ENCODE data around the gene GRK3.
"Not testable (repeated sequence)": the region's sequence is repeated elsewhere in the genome, so short reads cannot be mapped to it uniquely, and the experiment has no call there.

Gene GRK3

DNA sequence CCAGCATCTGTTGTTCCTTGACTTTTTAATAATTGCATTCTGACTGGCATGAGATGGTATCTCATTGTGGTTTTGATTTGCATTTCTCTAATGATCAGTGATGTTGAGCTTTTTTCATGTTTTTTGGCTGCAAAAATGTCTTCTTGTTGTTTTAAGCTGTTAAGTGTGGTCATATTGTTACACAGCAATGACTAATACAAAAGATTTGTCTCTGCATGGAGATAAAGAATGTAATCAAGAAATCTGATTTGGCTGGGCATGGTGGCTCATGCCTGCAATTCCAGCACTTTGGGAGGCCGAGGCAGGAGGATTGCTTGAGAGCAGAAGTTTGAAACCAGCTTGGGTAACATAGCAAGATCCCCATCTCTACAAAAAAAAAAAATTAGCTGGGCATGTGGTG is 12.1 kb upstream of the GRK3 start:
- not testable (repeated sequence) for DNase-seq

DNA sequence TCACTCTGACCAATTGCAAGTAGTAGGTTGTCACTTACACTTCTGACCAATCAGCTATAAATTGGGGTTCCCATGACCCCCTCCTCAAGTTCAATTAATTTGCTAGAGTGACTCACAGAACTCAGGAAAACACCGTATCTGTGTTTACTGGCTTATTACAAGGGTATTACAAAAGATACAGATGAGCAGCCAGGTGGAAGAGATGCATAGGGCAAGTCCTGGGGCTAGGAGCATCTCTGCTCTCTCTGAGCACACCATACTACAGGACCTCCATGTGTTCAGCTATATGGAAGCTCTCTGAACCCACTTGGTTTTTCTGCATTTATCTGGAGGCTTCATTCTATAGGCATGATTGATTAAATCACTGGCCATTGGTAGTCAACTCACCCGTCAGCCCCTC is 11.3 kb upstream of the GRK3 start:
- no peak for DNase-seq

DNA sequence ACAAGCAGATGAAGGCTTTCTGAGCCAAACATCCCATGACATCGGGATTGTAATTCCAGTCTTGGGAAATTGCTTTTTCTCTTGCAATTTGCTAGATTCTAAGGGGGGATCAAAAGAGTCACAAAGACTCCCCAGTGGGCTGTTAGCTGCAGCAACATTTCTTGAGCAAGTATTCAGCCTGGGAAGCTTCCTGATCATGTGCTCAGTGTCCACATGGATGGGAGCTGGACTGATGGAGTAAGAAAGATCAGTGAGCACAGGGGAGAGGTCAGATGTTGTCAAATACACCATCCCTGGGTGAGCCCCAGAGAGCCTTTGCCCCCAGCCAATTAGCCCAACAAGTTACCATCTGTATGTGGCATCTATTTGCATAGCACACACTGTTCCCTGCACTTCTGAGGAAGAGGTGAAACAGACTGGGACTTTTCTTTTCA is 10.2 kb upstream of the GRK3 start:
- DNase-seq, result no peak

DNA sequence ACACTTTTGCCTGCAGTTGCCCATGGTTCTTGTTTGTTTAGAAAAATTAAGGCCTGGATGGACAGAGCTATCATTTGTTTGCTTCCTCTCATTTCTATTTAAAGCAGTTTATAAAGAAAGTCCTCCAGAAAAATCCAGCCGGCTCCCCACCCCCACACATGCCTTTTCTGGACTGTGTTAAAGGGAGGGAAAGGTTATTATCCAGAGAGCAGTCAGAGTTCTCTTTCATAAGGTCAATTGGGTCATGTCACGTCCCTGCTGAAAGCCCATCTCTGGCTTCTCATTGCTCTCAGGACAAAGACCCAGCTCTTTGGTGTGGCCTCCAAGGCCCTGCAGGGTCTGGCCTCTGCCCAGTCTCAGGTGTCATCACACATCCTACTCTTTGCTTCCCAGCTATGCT is 9.8 kb upstream of the GRK3 start:
- no peak for DNase-seq

DNA sequence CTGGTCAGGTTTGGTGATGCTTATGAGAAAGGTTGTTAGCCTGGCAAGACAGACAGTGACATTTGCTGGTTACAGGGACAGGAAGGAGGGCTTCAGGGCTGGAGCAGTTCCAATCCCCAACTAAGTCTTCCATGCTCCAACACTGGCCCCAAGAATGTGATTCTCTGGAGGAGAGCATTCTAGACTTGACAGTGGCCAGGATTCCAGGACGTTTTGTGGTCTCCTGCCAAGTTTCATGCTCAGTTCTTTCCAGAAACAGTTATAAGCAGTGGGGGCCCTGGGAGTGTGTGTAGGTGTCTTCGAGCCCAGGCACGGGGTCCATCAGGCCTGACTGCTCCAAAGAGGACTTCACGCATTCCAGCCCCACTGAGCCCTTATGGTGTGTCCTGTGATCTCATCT is 8.9 kb upstream of the GRK3 start:
- DNase-seq, result no peak

DNA sequence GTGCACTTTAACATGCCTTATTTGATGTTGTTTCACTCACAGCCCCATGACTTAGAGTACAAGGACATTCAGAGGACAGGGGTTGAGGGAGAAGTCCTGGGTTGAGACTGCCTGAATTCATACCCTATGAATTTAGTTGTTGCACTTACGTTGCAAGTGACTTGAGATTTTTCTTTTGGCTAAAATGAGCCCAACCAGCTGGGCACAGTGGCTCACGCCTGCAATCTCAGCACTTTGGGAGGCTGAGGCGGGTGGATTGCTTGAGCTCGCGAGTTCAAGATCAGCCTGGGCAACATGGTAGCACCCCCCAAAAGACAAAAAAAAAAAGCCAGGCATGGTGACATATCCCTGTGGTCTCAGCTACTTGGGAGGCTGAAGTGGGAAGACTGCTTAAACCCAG is 7.3 kb upstream of the GRK3 start:
- no peak for DNase-seq

DNA sequence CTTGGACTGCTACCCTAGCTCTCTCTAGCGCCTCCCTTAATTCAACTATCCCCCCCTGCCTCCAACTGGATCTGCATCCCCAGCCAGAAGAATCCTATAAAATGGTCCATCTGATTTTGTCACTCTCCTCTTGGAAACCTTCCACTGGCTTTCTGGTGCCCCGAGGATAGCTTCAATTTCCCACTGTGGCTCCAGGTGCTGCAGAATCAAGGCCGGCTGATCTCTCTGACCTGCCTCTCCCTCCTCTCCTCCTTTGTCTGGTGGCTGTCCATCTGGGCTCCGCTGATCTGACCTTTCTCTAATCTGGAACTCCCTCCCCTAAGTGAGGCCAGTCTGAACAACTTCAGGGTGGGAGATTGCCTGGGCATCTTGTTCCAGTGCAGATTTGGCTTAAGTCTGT is 6.1 kb upstream of the GRK3 start:
- DNase-seq, result no peak

DNA sequence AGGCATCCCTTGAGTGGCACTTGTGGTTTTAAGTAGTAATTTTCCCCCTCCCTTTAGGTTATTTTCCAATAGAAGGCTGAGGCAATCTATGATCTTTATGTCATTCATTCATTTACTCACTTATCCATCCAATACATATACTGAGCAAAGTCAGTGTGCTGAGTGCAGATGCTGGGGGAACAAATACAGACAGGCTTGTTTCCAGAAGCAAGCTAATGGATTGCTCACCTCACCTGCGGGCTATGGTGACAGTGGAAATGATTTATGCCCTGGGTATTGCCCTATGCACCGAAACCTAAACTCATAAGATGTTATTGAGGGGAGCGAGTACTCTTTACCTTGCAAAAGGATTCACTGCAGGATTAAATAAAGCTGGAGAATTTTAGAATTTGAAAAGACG is 4.6 kb upstream of the GRK3 start:
- DNase-seq, result not testable (repeated sequence)

DNA sequence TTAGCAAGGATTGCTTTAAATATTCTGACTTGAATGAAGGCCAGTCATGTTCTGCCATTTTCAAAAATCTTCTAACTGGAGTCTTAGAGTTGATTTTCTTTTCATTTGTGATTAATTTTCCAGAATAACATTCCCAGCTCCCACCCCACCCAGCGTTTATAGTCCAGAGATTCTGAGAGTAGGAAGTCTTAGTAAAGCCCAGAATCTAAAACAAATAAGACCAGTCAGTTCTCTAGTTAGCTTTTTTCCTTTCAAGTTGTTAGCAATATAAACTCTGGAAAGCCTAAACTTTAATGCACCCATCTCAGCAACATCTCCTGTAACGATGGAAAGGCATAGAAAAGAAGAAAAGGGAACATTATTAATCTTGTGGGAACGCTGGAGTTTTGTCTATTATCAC is 3.3 kb upstream of the GRK3 start:
- not testable (repeated sequence) for DNase-seq

DNA sequence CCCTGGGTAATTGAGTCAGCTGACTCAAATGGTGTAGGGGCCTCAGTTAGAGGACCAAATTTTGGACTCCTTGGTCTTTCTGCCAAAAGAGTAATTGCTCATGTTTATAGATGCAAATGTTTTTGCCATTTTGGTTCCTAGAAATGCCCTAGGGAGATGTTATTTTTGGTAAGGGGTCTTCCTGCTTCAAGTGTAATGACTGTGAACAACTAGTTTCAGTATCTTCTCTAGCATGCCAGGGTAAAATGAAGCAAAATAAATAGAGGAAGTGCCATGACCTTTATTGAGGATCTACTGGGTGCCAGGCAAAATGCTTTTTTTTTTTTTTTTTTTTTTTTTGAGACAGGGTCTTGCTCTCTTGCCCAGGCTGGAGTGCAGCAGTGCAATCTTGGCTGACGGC is 2.5 kb upstream of the GRK3 start:
- DNase-seq, result not testable (repeated sequence)

DNA sequence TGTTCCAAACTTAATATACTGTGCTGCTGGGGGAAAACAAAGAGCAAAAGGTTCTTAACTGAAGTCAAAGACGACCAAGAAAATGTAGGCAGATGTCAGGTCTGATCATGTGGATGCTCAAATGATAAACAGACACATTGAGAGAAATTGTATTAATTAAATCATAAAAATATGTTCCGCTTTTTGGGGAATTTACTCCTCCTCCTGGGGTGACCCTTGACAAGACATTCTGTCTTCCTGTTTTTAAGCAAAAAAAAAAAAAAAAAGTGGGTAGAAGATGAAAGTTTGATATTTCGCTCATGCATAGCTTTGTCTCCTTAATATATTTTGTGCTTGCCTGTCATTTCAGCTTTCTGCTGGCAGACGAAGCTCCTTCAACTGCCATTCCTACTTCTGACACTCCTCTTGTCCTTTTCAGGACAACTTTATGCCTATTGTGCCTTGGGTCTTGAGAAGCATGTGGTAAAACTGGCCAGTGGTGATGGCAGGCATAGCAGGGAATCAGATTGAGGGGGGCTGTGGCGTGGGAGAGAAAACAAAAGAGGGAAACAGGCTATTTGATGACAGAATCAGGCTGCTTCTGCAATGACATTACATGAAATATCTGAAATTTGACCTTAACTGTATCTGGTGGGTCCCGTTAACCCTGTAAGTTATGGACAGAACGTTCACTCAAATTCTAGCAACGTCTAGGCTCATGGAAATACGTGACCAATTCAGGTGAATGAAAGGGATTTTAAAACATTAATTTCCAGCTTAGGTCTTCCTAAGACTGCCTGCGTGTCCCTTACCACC is 1.3 kb upstream of the GRK3 start:
- DNase-seq, result not testable (repeated sequence)

DNA sequence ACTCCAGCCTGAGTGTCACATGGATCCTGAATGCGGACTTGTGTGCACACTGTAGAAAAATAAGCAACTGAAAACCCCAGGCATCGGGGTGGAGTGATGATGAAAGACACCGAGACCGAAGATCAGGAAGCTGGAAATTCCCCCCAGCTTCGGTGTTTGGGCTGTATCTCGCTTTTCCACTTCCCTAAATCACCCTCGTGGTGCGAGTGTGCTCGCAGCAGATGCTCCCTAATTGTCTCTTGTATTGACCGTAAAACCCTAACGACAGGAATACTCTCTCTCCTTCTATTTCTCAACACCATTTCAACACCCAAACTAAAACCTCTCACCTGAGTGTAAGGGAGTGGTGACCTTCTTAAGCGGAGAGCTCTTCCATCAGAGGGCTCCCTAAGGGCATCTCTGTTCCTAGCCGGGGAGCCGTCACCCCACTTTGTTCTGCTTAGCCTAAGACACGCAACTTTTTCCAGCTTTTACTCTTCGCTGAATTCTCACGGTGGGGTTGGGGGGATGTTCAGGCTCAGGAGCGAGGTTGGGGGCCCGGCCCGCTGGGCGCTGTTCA is 635 bp upstream of the GRK3 start:
- peak; percentile 6 for DNase-seq

DNA sequence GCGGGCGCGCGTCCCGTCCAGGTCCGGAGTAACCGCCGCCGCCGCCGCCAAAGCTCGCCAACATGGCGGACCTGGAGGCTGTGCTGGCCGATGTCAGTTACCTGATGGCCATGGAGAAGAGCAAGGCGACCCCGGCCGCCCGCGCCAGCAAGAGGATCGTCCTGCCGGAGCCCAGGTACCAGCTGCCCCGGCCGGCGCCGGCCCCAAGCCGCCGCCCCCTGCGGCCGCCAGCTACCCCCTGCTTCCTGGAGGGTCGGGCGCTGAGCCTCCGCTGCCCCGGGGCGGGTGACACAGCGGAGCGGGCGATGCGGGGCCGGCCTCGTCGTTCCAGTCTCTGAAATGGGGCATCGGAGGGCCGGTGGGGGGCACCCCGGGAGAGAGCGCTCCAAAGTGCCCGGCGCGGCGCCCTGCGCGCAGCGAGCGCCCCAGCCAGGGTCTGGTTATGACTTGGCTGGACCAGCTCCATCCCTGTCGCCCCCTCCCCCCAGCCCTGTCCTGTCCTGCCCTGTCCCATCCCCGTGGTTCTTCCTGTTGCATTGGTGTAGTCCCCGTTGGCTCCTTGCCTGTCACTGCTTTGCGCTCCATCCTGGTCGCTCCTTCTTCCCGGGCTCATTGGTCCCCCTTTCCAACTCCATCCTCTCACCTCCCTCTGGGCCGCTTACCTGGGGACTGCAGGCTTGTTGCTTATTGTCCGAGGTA is 653 bp downstream of the GRK3 start:
- no peak for DNase-seq

DNA sequence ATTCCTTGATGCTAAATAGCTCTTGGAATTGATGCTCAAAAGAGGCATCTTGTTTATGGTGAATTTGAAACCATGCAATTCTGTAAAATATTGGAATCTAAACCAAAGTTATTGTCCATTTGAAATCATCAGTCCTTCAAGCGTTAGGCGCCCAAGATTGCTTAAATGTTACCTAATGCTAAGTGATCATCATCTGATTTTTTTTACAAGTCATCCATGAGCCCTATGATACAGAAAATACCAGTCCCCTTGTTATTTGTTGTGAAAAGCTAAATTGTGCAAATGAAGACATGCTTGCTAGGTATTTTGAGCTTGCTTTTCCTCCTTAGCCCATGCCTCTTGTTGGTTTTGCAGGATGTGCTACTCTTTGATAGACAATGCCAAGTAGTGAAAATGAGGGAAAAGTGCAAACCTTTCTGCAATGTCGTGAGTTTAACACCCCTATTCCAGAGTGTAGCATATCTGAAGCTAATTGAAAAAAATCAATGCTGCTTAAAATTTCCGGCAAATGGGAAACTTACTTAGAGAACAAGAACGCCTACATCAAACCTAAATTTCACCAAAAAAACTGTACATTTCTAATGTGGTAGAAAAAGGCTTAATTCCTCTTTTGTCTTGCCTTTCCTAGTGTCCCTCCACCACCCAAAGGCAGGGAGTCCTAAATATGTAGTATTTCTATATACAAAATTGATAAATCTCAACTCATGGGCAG is 1.9 kb downstream of the GRK3 start:
- no peak for DNase-seq

DNA sequence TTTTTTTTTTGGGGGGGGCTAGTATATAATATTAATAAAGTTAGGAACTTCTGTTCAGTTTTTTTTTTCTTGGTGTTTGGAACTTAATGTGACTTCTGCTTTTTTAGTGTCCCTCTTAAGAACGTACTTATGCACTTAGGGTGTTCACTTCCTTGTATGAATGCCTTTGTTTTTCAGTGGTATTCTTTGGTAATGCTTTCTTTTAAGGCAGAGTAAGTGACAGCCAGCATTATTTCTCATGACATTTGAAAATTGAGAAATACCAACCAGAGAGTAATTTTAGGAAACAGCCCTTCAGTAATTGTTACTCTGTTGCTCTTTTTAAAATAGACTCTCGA is 2.4 kb downstream of the GRK3 start:
- DNase-seq, result no peak

DNA sequence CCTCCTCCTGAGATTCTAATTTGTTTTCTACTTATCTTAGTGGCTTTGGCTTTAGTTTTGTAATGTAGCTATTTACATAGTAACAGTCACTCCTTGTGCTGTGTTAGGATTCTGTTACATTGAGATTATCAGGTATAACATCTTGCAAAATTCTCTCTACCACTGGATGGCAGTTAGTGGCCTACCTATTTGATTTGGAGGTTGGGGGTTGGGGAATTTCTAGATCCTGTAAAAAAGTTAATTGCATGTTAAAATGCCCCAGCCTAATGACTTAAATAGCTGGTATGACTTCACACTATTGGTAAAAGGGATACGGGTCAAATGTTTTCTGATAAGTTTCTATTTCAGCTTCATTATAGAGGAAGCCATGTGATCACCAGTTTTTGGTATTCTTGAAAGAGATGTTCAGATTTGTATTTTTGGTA is 2.8 kb downstream of the GRK3 start:
- no peak for DNase-seq

DNA sequence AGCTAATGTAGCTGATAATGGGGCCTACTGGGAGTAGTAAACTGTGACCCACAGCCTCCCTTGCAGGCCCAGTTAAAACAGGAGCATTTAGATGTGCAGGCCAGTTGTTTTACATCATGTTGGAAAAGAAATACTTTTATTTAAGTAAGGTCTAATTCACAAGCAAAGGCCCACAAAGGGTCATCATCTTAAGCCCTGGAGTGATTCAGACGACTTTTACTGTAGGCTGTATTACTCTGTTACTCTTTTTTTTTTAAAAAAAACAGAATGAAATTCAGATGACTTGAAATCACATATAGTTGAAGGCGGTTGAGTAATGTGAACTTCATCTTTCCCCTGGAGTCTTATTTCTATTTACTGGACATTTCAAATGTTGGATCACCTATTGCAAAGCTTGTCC is 3.6 kb downstream of the GRK3 start:
- not testable (repeated sequence) for DNase-seq

DNA sequence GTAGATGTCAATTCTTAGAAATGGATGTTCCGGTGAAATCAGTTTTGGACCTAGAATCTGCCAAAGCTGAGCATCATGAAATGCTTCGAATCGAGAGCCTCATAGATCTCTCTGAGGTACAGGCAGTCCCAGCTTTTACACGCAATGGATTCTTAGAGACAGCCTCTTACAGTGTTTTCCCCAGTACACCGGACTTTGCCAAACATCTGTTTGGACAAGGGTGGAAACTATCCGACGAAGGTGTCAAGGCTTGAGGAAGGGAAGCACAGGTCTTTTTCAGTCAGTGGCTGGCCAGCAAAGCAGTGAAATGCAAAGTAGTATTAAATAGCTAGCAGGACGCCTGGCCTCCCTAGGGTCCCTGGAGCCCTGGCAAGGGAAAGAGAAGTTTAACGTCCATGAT is 4.9 kb downstream of the GRK3 start:
- no peak for DNase-seq

DNA sequence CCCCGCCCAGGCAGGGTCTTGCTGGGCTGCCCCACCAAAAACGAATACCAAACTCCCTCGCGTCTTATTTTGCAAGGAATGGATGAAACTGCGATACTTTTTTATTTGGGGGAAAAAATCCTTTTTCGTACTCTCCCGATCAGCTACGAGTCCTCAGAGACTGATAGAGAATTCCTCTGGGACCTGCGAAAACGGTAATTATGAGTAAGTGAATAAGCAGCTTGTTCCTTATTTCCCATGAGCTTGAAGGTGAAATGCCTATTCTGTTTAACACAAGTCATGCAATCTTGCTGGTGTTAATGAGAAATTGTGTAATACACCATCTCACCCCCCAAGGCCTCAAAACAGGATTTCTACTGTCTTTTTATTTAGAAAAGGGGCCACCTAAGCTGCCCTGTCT is 5.5 kb downstream of the GRK3 start:
- no peak for DNase-seq

DNA sequence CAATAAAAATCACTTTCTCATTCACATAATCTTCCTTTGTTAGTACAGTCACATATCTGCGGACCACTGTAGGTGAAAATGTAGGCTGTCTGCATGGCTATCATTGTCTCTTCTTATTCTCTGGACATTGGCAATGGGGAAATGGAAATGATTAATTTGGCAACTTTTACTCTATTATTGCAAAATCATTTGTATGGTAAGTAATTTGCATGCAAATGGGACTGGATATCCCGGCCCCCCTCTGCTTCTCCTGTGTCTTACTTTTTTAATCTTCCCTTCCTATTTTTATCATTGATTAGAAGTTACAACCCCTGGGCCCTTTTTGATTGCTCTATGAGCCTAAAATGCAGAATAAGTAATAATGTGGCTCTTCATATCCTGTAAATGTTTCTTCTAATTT is 6.0 kb downstream of the GRK3 start:
- DNase-seq, result no peak

DNA sequence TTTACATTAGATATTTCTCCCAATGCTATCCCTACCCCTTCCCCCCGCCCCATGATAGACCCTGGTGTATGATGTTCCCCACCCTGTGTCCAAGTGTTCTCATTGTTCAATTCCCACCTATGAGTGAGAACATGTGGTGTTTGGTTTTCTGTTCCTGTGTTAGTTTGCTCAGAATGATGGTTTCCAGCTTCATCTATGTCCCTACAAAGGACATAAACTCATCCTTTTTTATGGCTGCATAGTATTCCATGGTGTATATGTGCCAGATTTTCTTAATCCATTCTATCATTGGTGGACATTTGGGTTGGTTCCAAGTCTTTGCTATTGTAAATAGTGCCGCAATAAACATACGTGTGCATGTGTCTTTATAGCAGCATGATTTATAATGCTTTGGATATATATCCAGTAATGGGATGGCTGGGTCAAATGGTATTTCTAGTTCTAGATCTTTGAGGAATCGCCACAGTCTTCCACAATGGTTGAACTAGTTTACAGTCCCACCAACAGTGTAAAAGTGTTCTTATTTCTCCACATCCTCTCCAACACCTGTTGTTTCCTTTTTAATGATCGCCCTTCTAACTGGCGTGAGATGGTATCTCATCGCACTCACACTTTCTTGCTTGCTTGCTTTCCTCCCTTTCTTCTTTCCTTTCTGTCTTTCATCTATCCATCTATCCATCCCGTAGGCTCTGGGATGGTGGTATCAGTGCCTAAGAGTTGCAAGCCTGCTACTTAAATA is 7.7 kb downstream of the GRK3 start:
- DNase-seq, result not testable (repeated sequence)

DNA sequence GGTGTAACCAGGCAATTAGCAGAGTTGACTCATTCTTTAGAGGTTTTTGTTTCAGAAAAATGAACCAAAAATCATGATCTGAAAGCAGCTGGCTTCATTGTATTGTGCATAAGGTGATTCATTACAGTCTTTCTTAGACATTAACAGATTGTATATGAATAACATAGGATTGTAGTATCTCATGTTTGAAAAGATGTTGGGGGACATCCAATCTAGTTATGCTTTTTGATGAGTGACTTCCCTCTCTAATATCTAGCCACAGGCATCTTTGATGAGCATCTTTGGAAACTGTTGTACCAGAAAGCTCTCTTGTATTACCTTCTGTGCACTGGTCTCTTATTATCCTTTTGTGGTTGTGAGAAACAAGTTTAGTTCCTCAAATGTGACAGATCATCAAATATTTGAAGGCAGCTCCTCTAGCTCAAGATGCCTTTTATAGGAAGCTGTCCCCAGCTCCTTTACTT is 8.3 kb downstream of the GRK3 start:
- DNase-seq, result no peak

DNA sequence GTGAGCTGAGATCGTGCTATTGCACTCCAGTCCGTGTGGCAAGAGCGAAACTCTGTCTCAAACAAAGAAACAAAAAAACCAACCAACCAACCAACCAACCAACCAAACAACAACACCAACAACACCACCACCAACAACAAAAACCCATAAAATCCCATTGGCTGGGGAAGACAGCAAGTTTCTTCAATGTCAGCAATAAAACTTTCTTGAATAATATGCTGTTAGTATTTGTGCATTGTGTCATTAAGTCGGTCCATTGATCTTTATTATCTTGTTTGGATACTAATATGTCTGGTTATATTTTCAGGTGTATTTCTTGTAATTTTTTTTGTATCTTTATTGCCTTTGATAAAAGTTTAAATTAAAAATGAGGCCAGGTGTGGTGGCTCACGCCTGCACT is 9.4 kb downstream of the GRK3 start:
- no peak for DNase-seq

All from stimulated activated CD4-positive, alpha-beta T cell treated with anti-CD3 and anti-CD28 coated beads, Interleukin-4, amount 100 ng/mL, for 1 hour (primary cell).